Smooth muscle cell (in vitro differentiated cells): ENCODE results near the gene RIC3. TPM values are rescaled to one million over a fixed set of nuclear protein-coding genes. Genes with fewer than 3 reads are reported as not detected.

Experiments used
- DNase-seq: peaks from one replicate; lab custom pipeline; 2025; ENCODE audit not compliant: unreplicated experiment; lab: John Stamatoyannopoulos, UW
- H2AFZ ChIP-seq: fragments of 200-600 bp; sonication (generic); 2 replicates; pipeline ENCODE4 v1.6.0; 2016; ENCODE audit warnings: antibody characterized with exemption, low read depth, mild to moderate bottlenecking
- H3F3A ChIP-seq: fragments of 200-600 bp; sonication (generic); 2 replicates; pipeline ENCODE4 v1.6.0; 2017; ENCODE audit warnings: antibody characterized with exemption, low read depth
- H3K27ac ChIP-seq: fragments of 200-600 bp; sonication (generic); 2 replicates; pipeline ENCODE4 v1.5.1; 2016; ENCODE audit warnings: low read depth, mild to moderate bottlenecking
- H3K27me3 ChIP-seq: fragments of 200-600 bp; sonication (generic); 2 replicates; pipeline ENCODE4 v1.6.1; 2016; ENCODE audit warnings: low read depth, mild to moderate bottlenecking
- H3K36me3 ChIP-seq: fragments of 200-600 bp; sonication (generic); 2 replicates; pipeline ENCODE4 v1.5.1; 2016; ENCODE audit warnings: low read depth
- H3K4me1 ChIP-seq: fragments of 200-600 bp; sonication (generic); 2 replicates; pipeline ENCODE4 v1.5.1; 2016; ENCODE audit warnings: low read depth
- H3K4me2 ChIP-seq: fragments of 200-600 bp; sonication (generic); 2 replicates; pipeline ENCODE4 v1.6.0; 2016; ENCODE audit warnings: mild to moderate bottlenecking
- H3K4me3 ChIP-seq: fragments of 200-600 bp; sonication (generic); 2 replicates; pipeline ENCODE4 v1.5.1; 2016; ENCODE audit warnings: mild to moderate bottlenecking
- H3K79me2 ChIP-seq: fragments of 200-600 bp; sonication (generic); 2 replicates; pipeline ENCODE4 v1.6.0; 2016; ENCODE audit warnings: low read depth, mild to moderate bottlenecking
- H3K9ac ChIP-seq: fragments of 200-600 bp; sonication (generic); 2 replicates; pipeline ENCODE4 v1.6.0; 2016; ENCODE audit warnings: low read depth
- H3K9me3 ChIP-seq: fragments of 200-600 bp; sonication (generic); replicated peaks from 2 replicates; pipeline ENCODE4 v1.5.1; 2016; ENCODE audit warnings: low read depth
- H4K20me1 ChIP-seq: fragments of 200-600 bp; sonication (generic); 2 replicates; pipeline ENCODE4 v1.6.0; 2016; ENCODE audit warnings: low read depth
- WGBS: methylation state at CpG from one replicate; pipeline ENCODE4 v1.1.7; 2016; ENCODE audit warnings: low lambda C conversion rate; 5-methylcytosine and 5-hydroxymethylcytosine counted together
- polyA plus RNA-seq: library from polyadenylated mRNA; unstranded; fragments of >200 nt; fragmentation: Nextera tagmentation; extraction: Ambion mirVana; gene quantifications from 2 replicates; pipeline ENCODE4 v1.2.1, GENCODE V29; 2016
- total RNA-seq: library from RNA; depleted of rRNA; stranded (reverse); fragments of >200 nt; gene quantifications from 2 replicates; pipeline ENCODE4 v1.2.3, GENCODE V29; 2014
- TF ChIP-seq, protein P1 (sequence below): fragments of 200-600 bp; sonication (generic); IDR thresholded peaks from 2 replicates; pipeline ENCODE4 v1.5.1; 2017; ENCODE audit warnings: borderline replicate concordance, mild to moderate bottlenecking, antibody characterized with exemption; ENCODE audit not compliant: insufficient read depth, poor library complexity, severe bottlenecking

RIC3 gene
- total and polyA plus RNA-seq, 2 experiments from 2014 or later = 0.35 to 3.1 TPM

DNA sequence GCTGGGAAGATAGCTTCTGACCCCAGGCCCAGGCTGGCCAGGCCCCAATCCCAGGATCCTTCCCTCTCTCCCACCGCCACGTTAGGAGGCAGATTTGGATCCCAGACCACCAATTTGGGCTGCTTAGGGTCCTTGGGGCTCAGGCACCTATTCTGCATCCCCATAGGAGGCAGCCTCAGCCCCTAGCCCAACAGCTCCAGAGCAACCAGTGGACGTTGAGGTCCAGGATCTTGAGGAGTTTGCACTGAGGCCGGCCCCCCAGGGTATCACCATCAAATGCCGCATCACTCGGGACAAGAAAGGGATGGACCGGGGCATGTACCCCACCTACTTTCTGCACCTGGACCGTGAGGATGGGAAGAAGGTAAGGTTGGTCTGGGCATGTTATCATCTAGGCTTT is 71.8 kb downstream of the RIC3 start:
- Histone ChIP-seq H2AFZ (no peak overlapping the region), H3K27ac (no peak overlapping the region), H3K27me3 (no peaks in the 10 kb centered on the region), H3K79me2 (no peaks in the 10 kb centered on the region), H3K4me2 (no peak overlapping the region), H3F3A (no peaks in the 10 kb centered on the region), H3K9ac (no peak overlapping the region), H3K4me3 (no peak overlapping the region), H3K9me3 (no peaks in the 10 kb centered on the region), H4K20me1 (peaks cover 10% of the 10 kb centered on the region), H3K36me3 (no peaks in the 10 kb centered on the region), H3K4me1 (no peaks in the 10 kb centered on the region)
- 95% methylated on average over 8 of the region's 8 CpGs for WGBS
- TF ChIP-seq, protein P1, sequence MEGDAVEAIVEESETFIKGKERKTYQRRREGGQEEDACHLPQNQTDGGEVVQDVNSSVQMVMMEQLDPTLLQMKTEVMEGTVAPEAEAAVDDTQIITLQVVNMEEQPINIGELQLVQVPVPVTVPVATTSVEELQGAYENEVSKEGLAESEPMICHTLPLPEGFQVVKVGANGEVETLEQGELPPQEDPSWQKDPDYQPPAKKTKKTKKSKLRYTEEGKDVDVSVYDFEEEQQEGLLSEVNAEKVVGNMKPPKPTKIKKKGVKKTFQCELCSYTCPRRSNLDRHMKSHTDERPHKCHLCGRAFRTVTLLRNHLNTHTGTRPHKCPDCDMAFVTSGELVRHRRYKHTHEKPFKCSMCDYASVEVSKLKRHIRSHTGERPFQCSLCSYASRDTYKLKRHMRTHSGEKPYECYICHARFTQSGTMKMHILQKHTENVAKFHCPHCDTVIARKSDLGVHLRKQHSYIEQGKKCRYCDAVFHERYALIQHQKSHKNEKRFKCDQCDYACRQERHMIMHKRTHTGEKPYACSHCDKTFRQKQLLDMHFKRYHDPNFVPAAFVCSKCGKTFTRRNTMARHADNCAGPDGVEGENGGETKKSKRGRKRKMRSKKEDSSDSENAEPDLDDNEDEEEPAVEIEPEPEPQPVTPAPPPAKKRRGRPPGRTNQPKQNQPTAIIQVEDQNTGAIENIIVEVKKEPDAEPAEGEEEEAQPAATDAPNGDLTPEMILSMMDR = no peak
- DNase-seq = no peak

DNA sequence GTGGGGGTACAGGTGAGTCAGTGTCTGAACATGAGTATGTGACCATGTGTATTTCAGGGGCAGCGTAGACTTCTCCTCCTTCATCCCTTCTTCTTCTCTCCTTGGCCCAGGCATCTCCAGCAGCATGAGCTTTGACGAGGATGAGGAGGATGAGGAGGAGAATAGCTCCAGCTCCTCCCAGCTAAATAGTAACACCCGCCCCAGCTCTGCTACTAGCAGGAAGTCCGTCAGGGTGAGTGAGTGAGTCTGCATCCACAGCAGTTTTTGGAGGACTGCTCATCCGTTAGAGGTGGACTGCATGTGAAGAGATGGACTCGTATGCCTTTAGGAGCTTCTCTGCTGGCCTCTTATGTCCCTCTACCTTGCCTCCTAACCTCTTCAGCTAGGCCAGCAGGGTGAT is 72.2 kb downstream of the RIC3 start:
- DNase-seq = no peak
- H3K36me3 ChIP-seq = no peaks in the 10 kb centered on the region
- no peaks in the 10 kb centered on the region for H3K4me1 ChIP-seq
- peaks cover 10% of the 10 kb centered on the region for H4K20me1 ChIP-seq
- no peak overlapping the region for H3K4me2 ChIP-seq
- no peak overlapping the region for H3K27ac ChIP-seq
- H3K79me2 ChIP-seq = no peaks in the 10 kb centered on the region
- no peaks in the 10 kb centered on the region for H3K27me3 ChIP-seq
- no peak overlapping the region for H2AFZ ChIP-seq
- no peak overlapping the region for H3K9ac ChIP-seq
- TF ChIP-seq, protein P1 = no peak
- H3F3A ChIP-seq = no peaks in the 10 kb centered on the region
- WGBS = 95% methylated on average over 5 of the region's 6 CpGs
- H3K4me3 ChIP-seq = no peak overlapping the region
- no peaks in the 10 kb centered on the region for H3K9me3 ChIP-seq

DNA sequence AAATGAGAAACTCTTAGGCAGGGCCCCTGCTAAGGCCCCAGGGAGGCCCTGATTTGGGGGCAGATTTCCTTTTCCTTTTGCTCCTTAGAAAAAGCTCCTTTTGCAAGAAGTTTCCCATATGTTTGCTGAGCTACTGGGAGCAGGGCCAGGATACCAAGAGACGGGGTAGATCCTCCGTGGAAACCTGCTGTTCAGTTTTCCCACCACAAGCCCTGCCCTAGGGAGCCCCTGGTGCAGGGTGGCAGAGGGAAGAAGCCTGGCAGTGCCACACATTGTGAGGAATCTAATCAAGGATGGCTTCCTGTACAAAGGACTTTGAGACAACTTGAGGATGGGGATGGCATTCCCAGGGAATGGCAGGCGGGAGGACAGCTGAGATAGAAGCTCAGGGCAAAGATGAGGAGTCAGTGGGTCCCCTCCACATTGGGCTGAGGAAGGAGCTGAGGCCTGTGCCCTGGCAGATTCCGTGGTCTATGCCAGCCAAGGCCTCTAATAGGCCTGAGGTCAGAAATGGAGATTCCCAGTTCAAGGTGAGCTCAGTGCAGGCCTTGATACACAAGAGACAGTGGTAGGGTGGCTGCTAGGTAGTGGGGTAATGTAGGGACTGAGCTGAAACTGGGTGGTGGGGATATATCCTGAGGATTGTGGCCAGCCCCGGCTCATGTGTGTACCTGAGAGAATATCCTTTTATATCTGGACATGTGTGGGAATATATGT is 72.9 kb downstream of the RIC3 start:
- Histone ChIP-seq H3K79me2 (no peaks in the 10 kb centered on the region), H3K9me3 (no peaks in the 10 kb centered on the region), H3K4me1 (no peaks in the 10 kb centered on the region), H2AFZ (no peak overlapping the region), H3K36me3 (no peaks in the 10 kb centered on the region), H3K9ac (no peak overlapping the region), H3K27me3 (no peaks in the 10 kb centered on the region), H3F3A (no peaks in the 10 kb centered on the region), H4K20me1 (peaks cover 15% of the 10 kb centered on the region), H3K27ac (no peak overlapping the region), H3K4me3 (no peak overlapping the region), H3K4me2 (no peak overlapping the region)
- TF ChIP-seq, protein P1 = no peak
- 95% methylated on average over 5 of the region's 5 CpGs for WGBS
- DNase-seq = no peak

DNA sequence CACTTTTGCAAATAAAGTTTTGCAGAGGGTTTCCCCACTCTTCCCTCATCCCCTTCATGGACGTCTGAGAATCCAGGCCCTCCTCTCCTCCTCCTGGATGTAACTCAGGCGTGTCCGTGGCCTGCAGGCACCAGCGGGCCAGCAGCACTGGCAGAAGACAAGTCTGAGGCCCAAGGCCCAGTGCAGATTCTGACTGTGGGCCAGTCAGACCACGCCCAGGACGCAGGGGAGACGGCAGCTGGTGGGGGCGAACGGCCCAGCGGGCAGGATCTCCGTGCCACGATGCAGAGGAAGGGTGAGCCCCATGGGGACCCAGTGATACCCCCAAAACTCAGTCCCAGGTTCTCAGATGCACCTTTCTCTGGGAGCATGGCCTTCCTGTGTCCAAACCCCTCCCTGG is 73.5 kb downstream of the RIC3 start:
- no peak overlapping the region for H2AFZ ChIP-seq
- H3K4me1 ChIP-seq = no peaks in the 10 kb centered on the region
- H3K36me3 ChIP-seq = no peaks in the 10 kb centered on the region
- no peaks in the 10 kb centered on the region for H3F3A ChIP-seq
- H3K4me2 ChIP-seq = no peak overlapping the region
- H3K9me3 ChIP-seq = no peaks in the 10 kb centered on the region
- no peaks in the 10 kb centered on the region for H3K27me3 ChIP-seq
- peaks cover 21% of the 10 kb centered on the region for H4K20me1 ChIP-seq
- H3K79me2 ChIP-seq = no peaks in the 10 kb centered on the region
- DNase-seq = no peak
- no peak overlapping the region for H3K9ac ChIP-seq
- 95% methylated on average over 12 of the region's 12 CpGs for WGBS
- no peak overlapping the region for H3K27ac ChIP-seq
- TF ChIP-seq, protein P1 = no peak
- no peak overlapping the region for H3K4me3 ChIP-seq
